Measurements from ENCODE around the gene BABAM2. TPM values are rescaled to one million over a fixed set of nuclear protein-coding genes. Genes with fewer than 3 reads are reported as not detected.
"Not testable (repeated sequence)": the region's sequence is repeated elsewhere in the genome, so short reads cannot be mapped to it uniquely, and the experiment has no call there.

The BABAM2 gene
- total RNA-seq, 1 experiment from 2014 or later = 58.8 TPM

- DNase-seq (ENCODE audit: extremely low read depth, low read depth) = no peak
Measured at GRCh38 chr2:28098501-28099225, 208.1 kb downstream of the BABAM2 start.

- no peak for DNase-seq (ENCODE audit: extremely low read depth, low read depth)
Measured at GRCh38 chr2:28101123-28101522, 210.6 kb downstream of the BABAM2 start.

GRCh38 chr2:28101892-28102291 is 211.4 kb downstream of the BABAM2 start:
- DNase-seq (ENCODE audit: extremely low read depth, low read depth) = no peak

GRCh38 chr2:28102455-28102874 is 211.9 kb downstream of the BABAM2 start:
- no peak for DNase-seq (ENCODE audit: extremely low read depth, low read depth)

- DNase-seq (ENCODE audit: extremely low read depth, low read depth) = no peak
Measured at GRCh38 chr2:28103611-28104010, 213.1 kb downstream of the BABAM2 start.

GRCh38 chr2:28108143-28108542 is 217.6 kb downstream of the BABAM2 start:
- no peak for DNase-seq (ENCODE audit: extremely low read depth, low read depth)

GRCh38 chr2:28113771-28114170 is 223.2 kb downstream of the BABAM2 start:
- not testable (repeated sequence) for DNase-seq (ENCODE audit: extremely low read depth, low read depth)

- DNase-seq (ENCODE audit: extremely low read depth, low read depth) = no peak
Measured at GRCh38 chr2:28117104-28117596, 226.6 kb downstream of the BABAM2 start.

GRCh38 chr2:28119631-28120030 is 229.1 kb downstream of the BABAM2 start:
- no peak for DNase-seq (ENCODE audit: extremely low read depth, low read depth)

- DNase-seq (ENCODE audit: extremely low read depth, low read depth) = no peak
Measured at GRCh38 chr2:28128281-28128950, 237.9 kb downstream of the BABAM2 start.

- no peak for DNase-seq (ENCODE audit: extremely low read depth, low read depth)
Measured at GRCh38 chr2:28129955-28130695, 239.6 kb downstream of the BABAM2 start.

GRCh38 chr2:28133778-28134177 is 243.2 kb downstream of the BABAM2 start:
- DNase-seq (ENCODE audit: extremely low read depth, low read depth) = no peak

- DNase-seq (ENCODE audit: extremely low read depth, low read depth) = peak; percentile 13
Measured at GRCh38 chr2:28134262-28134812, 243.8 kb downstream of the BABAM2 start.

GRCh38 chr2:28134857-28135256 is 244.3 kb downstream of the BABAM2 start:
- no peak for DNase-seq (ENCODE audit: extremely low read depth, low read depth)

GRCh38 chr2:28135324-28135723 is 244.8 kb downstream of the BABAM2 start:
- DNase-seq (ENCODE audit: extremely low read depth, low read depth) = no peak

GRCh38 chr2:28135799-28136198 is 245.3 kb downstream of the BABAM2 start:
- no peak for DNase-seq (ENCODE audit: extremely low read depth, low read depth)

GRCh38 chr2:28136556-28136955 is 246.0 kb downstream of the BABAM2 start:
- no peak for DNase-seq (ENCODE audit: extremely low read depth, low read depth)

- DNase-seq (ENCODE audit: extremely low read depth, low read depth) = peak; percentile 20
Measured at GRCh38 chr2:28137221-28137620, 246.7 kb downstream of the BABAM2 start.

- no peak for DNase-seq (ENCODE audit: extremely low read depth, low read depth)
Measured at GRCh38 chr2:28142386-28142785, 251.9 kb downstream of the BABAM2 start.

- no peak for DNase-seq (ENCODE audit: extremely low read depth, low read depth)
Measured at GRCh38 chr2:28148000-28148399, 257.5 kb downstream of the BABAM2 start.

GRCh38 chr2:28148566-28148965 is 258.0 kb downstream of the BABAM2 start:
- DNase-seq (ENCODE audit: extremely low read depth, low read depth) = no peak
